ENCODE results near the gene CDKN2C. TPM values are rescaled to one million over a fixed set of nuclear protein-coding genes. Genes with fewer than 3 reads are reported as not detected.
"Not testable (repeated sequence)": the region's sequence is repeated elsewhere in the genome, so short reads cannot be mapped to it uniquely, and the experiment has no call there.

Gene CDKN2C
- 27.9 TPM for polyA plus RNA-seq (2012; ENCODE audit: low read depth, missing spikeins)

DNA sequence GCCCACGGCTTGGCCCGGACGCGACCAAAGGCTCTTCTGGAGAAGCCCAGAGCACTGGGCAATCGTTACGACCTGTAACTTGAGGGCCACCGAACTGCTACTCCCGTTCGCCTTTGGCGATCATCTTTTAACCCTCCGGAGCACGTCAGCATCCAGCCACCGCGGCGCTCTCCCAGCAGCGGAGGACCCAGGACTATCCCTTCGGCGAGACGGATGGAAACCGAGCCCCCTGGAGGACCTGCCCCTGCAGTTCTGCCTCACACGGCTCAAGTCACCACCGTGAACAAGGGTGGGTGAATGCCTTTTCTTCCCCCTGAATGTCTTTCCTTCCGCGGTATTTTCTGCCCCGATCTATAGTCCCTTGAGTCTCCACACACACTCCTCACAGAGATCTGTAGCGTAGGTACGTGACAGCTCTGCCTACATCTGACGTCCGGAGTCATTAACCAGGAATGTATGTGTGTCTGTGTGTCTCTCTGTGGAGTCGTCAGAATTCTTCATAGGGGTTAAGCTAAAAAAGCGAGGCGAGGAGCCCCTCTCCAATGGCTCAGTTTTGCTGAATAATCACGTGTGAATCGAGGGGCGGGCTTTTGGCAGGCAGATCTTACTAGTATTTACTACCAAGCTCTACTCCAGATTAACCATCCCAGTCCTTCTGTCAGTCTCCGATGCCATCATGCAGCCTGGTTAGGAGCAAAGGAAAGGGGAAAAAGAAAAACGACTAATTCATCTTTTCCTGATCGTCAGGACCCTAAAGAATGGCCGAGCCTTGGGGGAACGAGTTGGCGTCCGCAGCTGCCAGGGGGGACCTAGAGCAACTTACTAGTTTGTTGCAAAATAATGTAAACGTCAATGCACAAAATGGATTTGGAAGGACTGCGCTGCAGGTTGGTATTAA, at the start of gene CDKN2C:
Gene CDKN2C, plus strand, starts transcription at position 635 of the 898 bp plus-strand sequence. Its CDS starts 124 bp downstream, at position 759.
- no peak; the same call in 1 of the 2 replicates for TF ChIP-seq POLR2AphosphoS5 (IDR thresholded peaks at IDR 0.05; ENCODE audit: low read depth, low read length)
- no peak for TF ChIP-seq POU2F2 (IDR thresholded peaks at IDR 0.05; ENCODE audit: low read depth, low read length)
- no peak for TF ChIP-seq TAF1 (IDR thresholded peaks at IDR 0.05; ENCODE audit: low read depth, low read length)
- TF ChIP-seq POLR2A (IDR thresholded peaks at IDR 0.05; ENCODE audit: low read depth, low read length), result no peak; the same call in 1 of the 2 replicates
- TF ChIP-seq SPI1 (IDR thresholded peaks at IDR 0.05; ENCODE audit: low read depth, low read length), result no peak
- TF ChIP-seq PAX5 (IDR thresholded peaks at IDR 0.05; ENCODE audit: insufficient read depth, low read length, severe bottlenecking), result no peak
- DNase-seq (ENCODE audit: insufficient read length, low spot score) (peak; percentile 18), FAIRE-seq (peak; percentile 23)

DNA sequence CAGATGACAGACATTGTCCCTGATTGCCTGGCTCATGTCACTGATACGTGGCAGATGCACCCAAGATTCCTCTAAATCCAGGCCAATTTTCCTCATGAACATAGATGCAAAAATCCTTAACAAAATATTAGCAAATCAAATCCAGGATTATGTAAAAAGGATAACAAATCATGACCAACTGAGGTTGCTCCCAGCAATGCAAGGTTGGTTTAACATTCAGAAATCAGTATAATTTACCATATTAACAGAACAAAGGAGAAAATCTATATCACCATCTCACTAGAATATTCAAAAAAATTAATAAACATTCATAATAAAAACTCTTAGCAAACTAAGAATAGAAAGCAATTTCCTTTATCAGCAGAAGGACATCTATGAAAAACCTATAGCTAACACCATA, 49.6 kb upstream of the CDKN2C start:
- FAIRE-seq, result no peak
- TF ChIP-seq PAX5 (IDR thresholded peaks at IDR 0.05; ENCODE audit: insufficient read depth, low read length, severe bottlenecking) (no peak), POLR2A (IDR thresholded peaks at IDR 0.05; ENCODE audit: low read depth, low read length) (no peak), SPI1 (IDR thresholded peaks at IDR 0.05; ENCODE audit: low read depth, low read length) (no peak), POLR2AphosphoS5 (IDR thresholded peaks at IDR 0.05; ENCODE audit: low read depth, low read length) (no peak), POU2F2 (IDR thresholded peaks at IDR 0.05; ENCODE audit: low read depth, low read length) (no peak), TAF1 (IDR thresholded peaks at IDR 0.05; ENCODE audit: low read depth, low read length) (no peak)
- DNase-seq (ENCODE audit: insufficient read length, low spot score), result no peak

DNA sequence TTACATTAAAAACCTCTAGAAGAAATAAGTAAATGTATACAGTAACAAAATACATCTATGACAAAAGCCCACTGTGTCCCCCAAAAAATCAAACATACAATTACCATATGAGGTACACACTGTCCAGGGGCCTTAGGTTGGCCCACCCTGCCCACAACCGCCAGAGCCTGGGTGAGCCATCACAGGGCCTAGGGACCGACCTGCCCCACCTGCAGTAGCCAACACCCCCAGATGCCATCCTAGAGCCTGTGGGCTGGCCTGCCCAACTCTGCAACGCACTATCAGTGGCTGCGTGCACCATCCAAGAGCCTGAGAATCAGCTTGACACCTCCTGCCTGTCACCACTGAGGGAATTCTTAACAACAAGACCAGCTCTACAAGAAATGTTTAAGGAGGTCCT, 49.0 kb upstream of the CDKN2C start:
- DNase-seq (ENCODE audit: insufficient read length, low spot score) (no peak), FAIRE-seq (no peak)
- no peak for TF ChIP-seq TAF1 (IDR thresholded peaks at IDR 0.05; ENCODE audit: low read depth, low read length)
- TF ChIP-seq POLR2AphosphoS5 (IDR thresholded peaks at IDR 0.05; ENCODE audit: low read depth, low read length), result no peak
- no peak for TF ChIP-seq PAX5 (IDR thresholded peaks at IDR 0.05; ENCODE audit: insufficient read depth, low read length, severe bottlenecking)
- TF ChIP-seq POLR2A (IDR thresholded peaks at IDR 0.05; ENCODE audit: low read depth, low read length), result no peak
- TF ChIP-seq POU2F2 (IDR thresholded peaks at IDR 0.05; ENCODE audit: low read depth, low read length), result no peak
- no peak for TF ChIP-seq SPI1 (IDR thresholded peaks at IDR 0.05; ENCODE audit: low read depth, low read length)

DNA sequence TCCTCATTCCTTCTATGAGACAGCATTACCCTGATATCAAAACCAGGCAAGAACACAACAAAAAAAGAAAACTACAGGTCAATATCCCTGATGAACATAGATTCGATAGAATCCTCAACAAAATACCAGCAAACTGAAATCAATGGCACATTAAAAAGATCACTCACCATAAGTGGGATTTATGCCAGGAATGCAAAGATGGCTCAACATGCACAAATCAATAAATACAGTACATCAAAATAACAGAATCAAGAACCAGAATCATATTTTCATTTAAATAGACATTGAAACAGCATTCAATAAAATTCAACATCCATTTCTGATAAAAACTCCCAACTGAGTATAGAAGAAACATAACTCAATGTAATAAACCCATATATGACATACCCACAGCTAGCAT, 46.5 kb upstream of the CDKN2C start:
- TF ChIP-seq PAX5 (IDR thresholded peaks at IDR 0.05; ENCODE audit: insufficient read depth, low read length, severe bottlenecking) (no peak), POU2F2 (IDR thresholded peaks at IDR 0.05; ENCODE audit: low read depth, low read length) (no peak), SPI1 (IDR thresholded peaks at IDR 0.05; ENCODE audit: low read depth, low read length) (no peak), POLR2A (IDR thresholded peaks at IDR 0.05; ENCODE audit: low read depth, low read length) (no peak), POLR2AphosphoS5 (IDR thresholded peaks at IDR 0.05; ENCODE audit: low read depth, low read length) (no peak), TAF1 (IDR thresholded peaks at IDR 0.05; ENCODE audit: low read depth, low read length) (no peak)
- DNase-seq (ENCODE audit: insufficient read length, low spot score) (no peak), FAIRE-seq (no peak)

DNA sequence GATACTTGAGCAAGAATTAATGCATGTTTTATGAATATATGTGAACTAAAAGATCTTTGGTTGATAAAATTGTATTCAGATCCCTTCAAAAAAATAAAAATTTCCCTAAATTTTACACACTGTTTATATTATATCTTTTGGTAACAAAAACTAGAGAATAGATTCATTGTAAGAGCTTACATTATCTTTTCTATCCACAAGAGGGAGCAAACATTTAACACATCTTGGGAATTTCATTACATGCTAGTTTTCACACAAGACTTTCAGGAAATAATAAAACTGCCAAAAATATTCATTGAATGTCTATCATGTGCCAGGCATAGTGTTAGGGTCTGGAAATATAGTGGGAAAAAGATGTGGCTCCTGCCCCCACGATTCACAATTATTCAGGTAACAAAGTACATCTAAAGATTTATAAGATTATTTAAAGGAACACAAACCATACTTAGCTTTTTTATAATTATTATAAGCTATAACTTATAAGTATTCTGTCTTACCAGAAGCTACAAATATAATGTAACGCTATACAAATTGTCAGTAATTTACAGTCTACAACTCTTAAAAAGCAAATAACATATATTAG, 40.6 kb upstream of the CDKN2C start:
- TF ChIP-seq SPI1 (IDR thresholded peaks at IDR 0.05; ENCODE audit: low read depth, low read length) (no peak), PAX5 (IDR thresholded peaks at IDR 0.05; ENCODE audit: insufficient read depth, low read length, severe bottlenecking) (no peak), POLR2AphosphoS5 (IDR thresholded peaks at IDR 0.05; ENCODE audit: low read depth, low read length) (no peak), TAF1 (IDR thresholded peaks at IDR 0.05; ENCODE audit: low read depth, low read length) (no peak), POLR2A (IDR thresholded peaks at IDR 0.05; ENCODE audit: low read depth, low read length) (no peak), POU2F2 (IDR thresholded peaks at IDR 0.05; ENCODE audit: low read depth, low read length) (no peak)
- DNase-seq (ENCODE audit: insufficient read length, low spot score) (no peak), FAIRE-seq (no peak)

DNA sequence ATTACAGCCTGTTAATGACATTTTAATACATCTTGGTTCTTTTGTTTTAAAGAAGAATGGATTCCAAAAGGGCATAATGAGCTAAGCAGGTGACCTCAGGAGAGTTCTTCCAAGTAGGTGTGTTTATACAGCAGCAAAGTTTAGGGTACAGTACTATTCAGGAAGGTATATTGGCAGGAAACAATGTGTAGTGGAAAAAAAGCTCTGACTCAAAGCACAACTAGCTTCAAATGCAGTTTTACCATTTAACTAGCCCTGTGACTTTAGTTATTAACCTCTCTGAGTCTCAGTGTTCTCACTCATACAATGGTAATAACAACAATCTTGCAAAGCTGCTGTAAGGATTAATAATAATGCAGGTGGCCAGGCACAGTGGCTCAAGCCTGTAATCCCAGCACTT, 39.9 kb upstream of the CDKN2C start:
- FAIRE-seq (peak; percentile 82), DNase-seq (ENCODE audit: insufficient read length, low spot score) (no peak)
- no peak for TF ChIP-seq POLR2A (IDR thresholded peaks at IDR 0.05; ENCODE audit: low read depth, low read length)
- TF ChIP-seq PAX5 (IDR thresholded peaks at IDR 0.05; ENCODE audit: insufficient read depth, low read length, severe bottlenecking), result no peak

DNA sequence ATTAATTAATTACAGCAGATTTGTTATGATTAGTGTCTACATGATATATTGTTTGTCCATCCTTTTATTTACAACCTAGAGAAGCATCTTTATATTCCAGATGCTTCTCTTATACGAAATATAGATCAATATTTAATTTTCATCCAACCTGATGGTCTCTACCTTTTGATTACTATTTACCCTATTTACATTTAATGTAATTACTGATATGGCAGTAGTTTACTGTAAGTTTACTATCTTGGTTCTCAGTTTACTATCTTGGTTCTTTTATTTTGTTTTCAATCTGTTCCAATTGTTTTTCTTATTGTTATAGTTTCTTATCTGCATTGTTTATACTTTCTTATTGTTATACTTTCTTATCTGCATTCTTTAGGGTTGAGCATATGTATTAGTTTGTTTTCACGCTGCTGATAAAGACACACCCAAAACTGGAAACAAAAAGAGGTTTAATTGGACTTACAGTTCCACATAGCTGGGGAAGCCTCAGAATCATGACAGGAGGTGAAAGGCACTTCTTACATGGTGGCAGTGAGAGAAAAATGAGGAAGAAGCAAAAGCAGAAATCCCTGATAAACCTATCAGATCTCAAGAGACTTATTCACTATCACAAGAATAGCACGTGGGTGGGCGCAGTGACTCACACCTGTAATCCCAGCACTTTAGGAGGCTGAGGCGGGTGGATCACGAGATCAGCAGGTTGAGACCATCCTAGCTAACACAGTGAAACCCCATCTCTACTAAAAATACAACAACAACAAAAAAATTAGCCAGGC, 38.9 kb upstream of the CDKN2C start:
- DNase-seq (ENCODE audit: insufficient read length, low spot score) (no peak), FAIRE-seq (no peak)
- no peak for TF ChIP-seq TAF1 (IDR thresholded peaks at IDR 0.05; ENCODE audit: low read depth, low read length)
- TF ChIP-seq SPI1 (IDR thresholded peaks at IDR 0.05; ENCODE audit: low read depth, low read length), result 0 out of 2 replicates have a peak, but pooled peaks have one; percentile 18

DNA sequence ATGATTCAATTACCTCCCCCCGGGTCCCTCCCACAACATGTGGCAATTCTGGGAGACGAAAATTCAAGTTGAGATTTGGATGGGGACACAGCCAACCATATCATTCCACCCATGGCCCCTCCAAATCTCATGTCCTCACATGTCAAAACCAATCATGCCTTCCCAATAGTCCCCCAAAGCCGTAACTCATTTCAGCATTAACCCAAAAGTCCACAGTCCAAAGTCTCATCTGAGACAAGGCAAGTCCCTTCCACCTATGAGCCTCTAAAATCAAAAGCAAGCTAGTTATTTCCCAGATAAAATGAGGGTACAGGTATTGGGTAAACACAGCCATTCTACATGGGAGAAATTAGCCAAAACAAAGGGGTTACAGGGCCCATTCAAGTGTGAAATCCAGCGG, 38.0 kb upstream of the CDKN2C start:
- FAIRE-seq; DNase-seq (ENCODE audit: insufficient read length, low spot score): not testable (repeated sequence)

DNA sequence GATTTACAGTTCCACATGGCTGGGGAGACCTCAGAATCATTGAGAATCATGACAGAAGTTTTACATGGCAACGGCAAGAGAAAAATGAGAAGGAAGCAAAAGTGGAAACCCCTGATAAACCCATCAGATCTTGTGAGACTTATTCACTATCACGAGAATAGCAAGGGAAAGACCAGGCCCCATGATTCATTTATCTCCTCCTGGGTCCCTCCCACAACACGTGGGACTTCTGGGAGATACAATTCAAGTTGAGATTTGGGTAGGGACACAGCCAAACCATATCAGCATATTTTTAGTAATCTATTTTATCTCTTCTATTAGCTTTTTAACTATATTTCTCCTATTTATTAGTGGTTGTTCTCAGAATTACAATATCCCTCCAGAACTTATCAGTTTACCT, 36.3 kb upstream of the CDKN2C start:
- not testable (repeated sequence) for DNase-seq (ENCODE audit: insufficient read length, low spot score); FAIRE-seq

DNA sequence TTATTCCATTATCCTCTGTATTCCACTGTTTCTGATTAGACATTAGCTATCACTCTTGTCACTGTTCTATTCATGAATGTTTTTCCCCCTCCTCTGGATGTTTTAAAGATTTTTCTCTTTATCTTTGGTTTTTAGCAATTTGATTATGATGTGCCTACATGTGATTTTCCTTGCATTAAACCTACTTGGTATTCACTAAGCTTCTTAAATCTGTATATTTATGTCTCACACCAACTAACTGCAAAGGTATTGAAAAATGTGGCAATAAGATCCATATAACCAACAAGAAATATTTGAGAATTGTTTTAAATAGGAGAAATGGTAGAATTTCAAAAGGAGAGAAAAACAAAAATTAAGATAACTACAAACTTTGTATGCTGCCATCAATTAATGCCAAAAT, 35.2 kb upstream of the CDKN2C start:
- DNase-seq (ENCODE audit: insufficient read length, low spot score) (no peak), FAIRE-seq (no peak)
- TF ChIP-seq SPI1 (IDR thresholded peaks at IDR 0.05; ENCODE audit: low read depth, low read length), result no peak
- TF ChIP-seq POU2F2 (IDR thresholded peaks at IDR 0.05; ENCODE audit: low read depth, low read length), result no peak
- TF ChIP-seq POLR2A (IDR thresholded peaks at IDR 0.05; ENCODE audit: low read depth, low read length), result no peak
- no peak for TF ChIP-seq POLR2AphosphoS5 (IDR thresholded peaks at IDR 0.05; ENCODE audit: low read depth, low read length)
- no peak for TF ChIP-seq TAF1 (IDR thresholded peaks at IDR 0.05; ENCODE audit: low read depth, low read length)
- no peak for TF ChIP-seq PAX5 (IDR thresholded peaks at IDR 0.05; ENCODE audit: insufficient read depth, low read length, severe bottlenecking)

DNA sequence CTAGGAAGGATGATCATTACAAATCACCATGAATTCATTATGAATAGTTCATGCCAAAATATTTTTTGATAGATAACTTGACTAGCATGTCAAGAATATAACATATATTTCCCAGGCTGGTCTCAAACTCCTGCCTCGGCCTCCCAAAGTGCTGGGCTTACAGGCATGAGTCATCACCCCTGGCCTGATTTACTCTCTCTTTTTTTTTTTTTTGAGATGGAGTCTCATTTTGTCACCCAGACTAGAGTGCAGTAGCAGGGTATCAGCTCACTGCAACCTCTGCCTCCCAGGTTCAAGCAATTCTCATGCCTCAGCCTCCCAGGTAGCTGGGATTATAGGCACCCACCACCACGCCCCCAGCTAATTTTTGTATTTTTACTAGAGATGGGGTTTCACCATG, 34.8 kb upstream of the CDKN2C start:
- not testable (repeated sequence) for FAIRE-seq; DNase-seq (ENCODE audit: insufficient read length, low spot score)

Data from GM12891 (cell line).